CD4-positive, alpha-beta T cell treated with Interleukin-6 at 100 ng/mL for 8 hours (primary cell): Measurements from ENCODE around the gene CFAP57.

Experiments used
- DNase-seq: peaks from one replicate; pipeline ENCODE4 v3.0.0-alpha.2; 2020; ENCODE audit warnings: mixed read lengths, low spot score

CFAP57 gene

DNA sequence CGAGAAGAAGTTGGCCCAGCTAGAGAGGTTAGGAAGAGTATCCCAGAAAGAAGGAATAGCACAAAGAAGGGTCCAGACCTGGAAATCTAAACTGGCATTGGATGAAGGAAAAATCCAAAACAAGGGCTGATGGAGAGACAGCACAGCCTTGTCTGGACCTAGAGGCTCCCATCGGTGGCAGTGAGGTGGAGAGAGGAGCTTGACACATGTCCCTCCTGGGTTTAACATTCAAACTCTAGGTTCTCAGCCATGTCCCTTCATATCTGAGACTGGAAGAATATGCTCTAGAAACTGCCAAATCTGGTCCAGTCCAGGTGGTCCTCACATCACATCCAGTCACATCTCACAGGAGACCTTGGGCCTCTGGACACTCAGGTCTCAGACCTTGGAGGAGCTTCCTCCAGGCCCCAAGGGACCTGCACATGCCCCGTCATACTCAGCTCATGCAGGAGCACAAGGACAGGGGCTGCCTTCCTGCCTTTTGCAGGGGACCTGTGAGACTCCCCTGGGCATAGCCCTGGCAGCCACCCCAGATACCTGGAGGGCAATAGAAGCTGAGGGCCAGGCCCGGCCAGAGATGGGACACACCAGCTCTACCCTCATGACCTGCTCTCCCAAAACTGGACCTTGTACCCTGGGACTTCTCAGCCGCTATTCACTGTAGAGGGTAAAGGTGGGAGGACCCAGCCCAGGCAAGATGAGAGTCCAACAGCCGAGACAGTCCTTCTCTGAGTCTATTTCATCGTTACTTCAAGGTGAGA lies 105.2 kb downstream of the CFAP57 start:
- DNase-seq = no peak

- DNase-seq = no peak
Observed at GRCh38 chr1:43279161-43279560, 107.0 kb downstream of the CFAP57 start.

GRCh38 chr1:43279666-43280065 lies 107.5 kb downstream of the CFAP57 start:
- no peak for DNase-seq

- DNase-seq = no peak
Observed at GRCh38 chr1:43280692-43281091, 108.6 kb downstream of the CFAP57 start.

- no peak for DNase-seq
Observed at GRCh38 chr1:43282220-43283195, 110.4 kb downstream of the CFAP57 start.

- no peak for DNase-seq
Observed at GRCh38 chr1:43284065-43284464, 111.9 kb downstream of the CFAP57 start.

- DNase-seq = no peak
Observed at GRCh38 chr1:43284546-43285110, 112.5 kb downstream of the CFAP57 start.

GRCh38 chr1:43285269-43285990 lies 113.3 kb downstream of the CFAP57 start, which contains the start of gene C1orf210:
Gene C1orf210 (minus strand): TSS chr1:43285581. CDS start chr1:43283270, 2,311 bp downstream.
- DNase-seq = no peak

- no peak for DNase-seq
Observed at GRCh38 chr1:43286115-43286514, 114.0 kb downstream of the CFAP57 start.

GRCh38 chr1:43286533-43286932 lies 114.4 kb downstream of the CFAP57 start:
- no peak for DNase-seq

GRCh38 chr1:43288058-43288784 lies 116.1 kb downstream of the CFAP57 start:
- DNase-seq = no peak

DNA sequence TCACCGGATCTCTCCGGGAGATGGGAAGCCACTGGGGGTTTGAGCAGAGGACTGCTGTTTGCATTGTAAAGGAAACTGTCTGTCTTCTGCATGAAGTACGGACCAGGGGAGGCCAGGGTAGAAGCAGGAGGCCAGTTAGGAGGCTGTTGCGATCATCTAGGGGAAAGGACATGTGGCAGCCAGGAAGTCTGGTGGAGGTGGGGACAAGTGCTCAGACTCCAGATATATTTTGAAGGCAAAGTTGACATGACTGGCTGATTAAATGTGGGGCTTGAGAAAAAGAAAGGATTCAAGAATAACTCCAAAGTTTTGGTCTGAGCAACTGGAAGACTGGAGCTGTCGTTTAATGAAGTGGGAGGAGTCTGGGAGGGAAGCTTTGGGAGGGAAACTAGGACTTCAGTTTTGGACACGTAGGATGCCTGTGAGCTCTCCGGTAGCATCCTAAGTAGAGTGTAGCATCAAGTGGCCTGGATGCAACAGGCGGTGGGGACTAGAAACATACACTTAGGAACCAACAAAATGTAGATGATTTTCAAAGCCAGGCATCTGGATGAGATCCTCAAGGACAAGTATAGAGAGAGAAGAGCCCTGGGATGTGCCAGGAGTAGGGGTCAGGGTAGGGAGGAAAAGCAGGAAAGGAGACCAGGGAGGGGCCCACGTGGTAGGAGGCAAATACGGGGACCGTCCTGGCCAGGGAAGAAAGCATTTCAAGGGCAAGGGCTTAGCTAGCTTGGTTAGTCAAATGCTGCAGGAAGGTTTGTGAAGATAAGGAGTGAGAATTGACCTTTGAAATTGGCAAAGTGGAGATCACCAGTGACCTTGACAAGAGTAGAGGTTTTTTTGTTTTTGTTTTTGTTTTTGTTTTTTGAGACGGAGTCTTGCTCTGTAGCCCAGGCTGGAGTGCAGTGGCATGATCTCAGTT lies 116.9 kb downstream of the CFAP57 start:
- DNase-seq = no peak

GRCh38 chr1:43292216-43292615 lies 120.1 kb downstream of the CFAP57 start:
- no peak for DNase-seq

DNA sequence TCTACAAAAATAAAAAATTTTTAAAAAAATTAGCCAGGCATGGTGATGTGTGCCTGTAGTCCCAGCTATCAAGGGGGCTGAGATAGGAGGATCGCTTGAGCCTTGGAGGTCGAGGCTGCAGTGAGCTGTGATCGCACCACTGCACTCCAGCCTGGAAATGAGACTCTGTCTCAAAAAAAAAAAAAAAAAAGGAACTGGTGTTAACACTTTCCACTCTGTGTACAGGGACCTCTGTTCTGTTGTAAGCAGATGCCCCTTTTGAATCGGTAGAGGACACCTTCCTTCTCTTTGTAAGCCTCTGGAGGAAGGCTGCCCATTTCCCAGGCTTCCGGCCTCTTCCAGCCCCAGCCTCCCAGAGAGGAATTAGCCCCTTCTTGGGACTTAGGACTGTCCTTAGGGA lies 120.5 kb downstream of the CFAP57 start:
- no peak for DNase-seq

- DNase-seq = no peak
Observed at GRCh38 chr1:43293176-43293575, 121.0 kb downstream of the CFAP57 start.

DNA sequence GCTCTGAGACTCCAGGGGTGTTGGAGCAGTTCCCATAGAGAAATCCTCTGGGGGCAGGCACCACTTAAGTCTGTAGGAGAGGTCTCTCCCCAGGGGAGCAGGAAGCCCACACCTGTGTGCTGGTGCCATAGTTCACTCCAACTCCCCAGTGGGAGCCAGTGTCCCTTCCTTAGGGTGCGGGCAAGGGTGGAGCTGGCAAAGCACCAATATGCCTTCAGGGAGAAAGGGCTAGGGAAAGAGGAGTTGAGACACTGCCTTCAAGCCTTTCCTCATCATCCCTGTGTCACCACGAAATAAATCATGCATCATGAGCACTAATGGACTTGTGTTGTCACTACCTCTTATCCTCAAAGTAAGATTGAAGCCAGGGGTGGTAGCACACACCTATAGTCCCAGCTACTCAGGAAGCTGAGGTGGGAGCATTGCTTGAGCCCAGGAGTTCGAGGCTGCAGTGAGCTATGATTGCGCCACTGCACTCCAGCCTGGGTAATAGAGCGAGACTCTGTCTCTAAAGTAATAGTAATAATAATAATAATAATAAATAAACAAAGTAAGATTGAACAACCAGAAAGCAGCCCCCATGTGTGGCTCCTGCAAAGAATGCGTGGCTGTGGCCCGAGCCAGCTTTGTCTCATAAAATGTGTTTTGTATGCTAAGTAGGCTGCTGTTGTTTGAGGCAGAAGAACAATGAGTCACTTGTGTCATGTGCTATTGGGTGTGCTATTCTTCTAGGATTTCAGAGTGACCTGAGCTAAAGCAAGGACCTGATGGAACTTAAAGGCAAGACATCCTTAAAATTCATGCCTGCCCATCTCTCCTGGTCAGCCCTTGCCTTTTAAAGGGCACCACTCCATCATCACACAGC lies 122.0 kb downstream of the CFAP57 start:
- no peak for DNase-seq

DNA sequence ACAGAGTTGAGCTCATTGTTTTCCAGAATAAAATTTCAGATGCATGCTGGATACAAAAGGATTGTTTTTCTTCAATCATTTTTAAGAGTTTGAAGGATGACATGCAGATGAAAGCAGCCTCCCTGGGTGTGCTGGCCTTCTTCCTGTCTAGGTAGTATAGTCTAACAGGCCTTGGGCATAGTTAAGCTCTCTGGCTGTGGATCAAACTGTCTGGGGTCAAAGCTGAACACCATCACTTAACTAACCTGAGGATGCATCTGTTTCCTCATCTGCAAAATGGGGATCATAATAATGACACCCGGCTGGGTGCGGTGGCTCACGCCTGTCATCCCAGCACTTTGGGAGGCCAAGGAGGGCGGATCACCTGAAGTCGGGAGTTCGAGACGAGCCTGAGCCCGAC lies 122.6 kb downstream of the CFAP57 start:
- no peak for DNase-seq

- DNase-seq = no peak
Observed at GRCh38 chr1:43296207-43296606, 124.1 kb downstream of the CFAP57 start.

DNA sequence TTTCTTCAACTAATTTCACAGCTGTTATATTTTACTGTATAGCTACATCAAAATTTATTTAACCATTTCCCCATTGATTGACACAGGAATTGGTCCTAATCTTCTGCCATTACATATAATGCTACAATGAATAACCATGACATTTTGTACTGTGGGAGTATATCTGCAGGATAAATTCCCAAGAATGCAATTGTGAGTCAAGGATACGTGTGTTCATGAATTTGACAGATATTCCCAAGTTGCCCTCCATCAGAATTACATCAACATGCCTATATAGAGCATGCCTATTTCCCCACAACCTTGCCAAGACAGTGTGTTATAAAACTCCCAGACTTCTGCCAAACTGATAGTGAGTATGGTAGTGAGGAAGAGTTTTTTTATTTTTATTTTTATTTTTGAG lies 125.9 kb downstream of the CFAP57 start:
- no peak for DNase-seq
